Activated CD4-positive, alpha-beta T cell treated with anti-CD3 and anti-CD28 coated beads for 4 hours (primary cell): ENCODE data around the gene CAPRIN1.
A peak's percentile ranks its signal among the peaks of the same experiment; 100 is the strongest.
"Not testable (repeated sequence)": the region's sequence is repeated elsewhere in the genome, so short reads cannot be mapped to it uniquely, and the experiment has no call there.

ENCODE experiments used
- DNase-seq, 2 donors: peaks; one replicate each; pipeline ENCODE4 v3.0.0-alpha.2; 2020

Gene CAPRIN1

GRCh38 chr11:34052036-34052607 is 591 bp downstream of the CAPRIN1 start:
- DNase-seq, result peak; percentile 89 to 92

- DNase-seq, result peak; percentile 32 to 43
Measured at GRCh38 chr11:34052608-34053160, 1.2 kb downstream of the CAPRIN1 start.

- peak; percentile 79 to 85 for DNase-seq
Measured at GRCh38 chr11:34053161-34053686, 1.7 kb downstream of the CAPRIN1 start.

GRCh38 chr11:34054351-34054750 is 2.8 kb downstream of the CAPRIN1 start:
- not testable (repeated sequence) for DNase-seq

- DNase-seq, result no peak
Measured at GRCh38 chr11:34055218-34056000, 3.9 kb downstream of the CAPRIN1 start.

- DNase-seq, result no peak
Measured at GRCh38 chr11:34056672-34057071, 5.1 kb downstream of the CAPRIN1 start.

GRCh38 chr11:34063061-34063795 is 11.7 kb downstream of the CAPRIN1 start:
- DNase-seq, result no peak

GRCh38 chr11:34064291-34064690 is 12.8 kb downstream of the CAPRIN1 start:
- DNase-seq, result no peak

GRCh38 chr11:34065505-34066203 is 14.1 kb downstream of the CAPRIN1 start:
- no peak for DNase-seq

GRCh38 chr11:34066766-34067165 is 15.2 kb downstream of the CAPRIN1 start:
- not testable (repeated sequence) for DNase-seq

GRCh38 chr11:34067383-34068065 is 16.0 kb downstream of the CAPRIN1 start:
- DNase-seq, result no peak

- DNase-seq, result no peak
Measured at GRCh38 chr11:34068111-34068510, 16.6 kb downstream of the CAPRIN1 start.

- not testable (repeated sequence) for DNase-seq
Measured at GRCh38 chr11:34071306-34071705, 19.8 kb downstream of the CAPRIN1 start.

- no peak for DNase-seq
Measured at GRCh38 chr11:34072041-34072440, 20.5 kb downstream of the CAPRIN1 start.

GRCh38 chr11:34072832-34073231 is 21.3 kb downstream of the CAPRIN1 start:
- DNase-seq, result no peak

- no peak for DNase-seq
Measured at GRCh38 chr11:34074391-34074790, 22.9 kb downstream of the CAPRIN1 start.

- DNase-seq, result no peak
Measured at GRCh38 chr11:34075178-34075820, 23.8 kb downstream of the CAPRIN1 start.

- no peak for DNase-seq
Measured at GRCh38 chr11:34080609-34081008, 29.1 kb downstream of the CAPRIN1 start.

GRCh38 chr11:34084637-34085036 is 33.1 kb downstream of the CAPRIN1 start:
- DNase-seq, result no peak

- no peak for DNase-seq
Measured at GRCh38 chr11:34086554-34087283, 35.2 kb downstream of the CAPRIN1 start.

- no peak for DNase-seq
Measured at GRCh38 chr11:34091825-34092224, 40.3 kb downstream of the CAPRIN1 start.
